Neural progenitor cell (in vitro differentiated cells): ENCODE results near the gene NCAM1. TPM values are rescaled to one million over a fixed set of nuclear protein-coding genes. Genes with fewer than 3 reads are reported as not detected.

Experiments used
- DNase-seq: peaks from one replicate; pipeline ENCODE4 v3.0.0-alpha.2; 2016; ENCODE audit warnings: low spot score
- H2AFZ ChIP-seq: fragments of 200-600 bp; sonication (generic); replicated peaks from 2 replicates; pipeline ENCODE4 v1.6.1; 2016; ENCODE audit warnings: antibody characterized with exemption
- H3F3A ChIP-seq: fragments of 200-600 bp; sonication (generic); 2 replicates; pipeline ENCODE4 v1.6.1; 2016; ENCODE audit warnings: antibody characterized with exemption, low read depth
- H3K27ac ChIP-seq: fragments of 200-600 bp; sonication (generic); 2 replicates; pipeline ENCODE4 v1.5.1; 2016; ENCODE audit warnings: mild to moderate bottlenecking
- H3K27me3 ChIP-seq: fragments of 200-600 bp; sonication (generic); 2 replicates; pipeline ENCODE4 v1.6.1; 2016; ENCODE audit warnings: mild to moderate bottlenecking, moderate library complexity
- H3K36me3 ChIP-seq: fragments of 200-600 bp; sonication (generic); 2 replicates; pipeline ENCODE4 v1.5.1; 2016
- H3K4me1 ChIP-seq: fragments of 200-600 bp; sonication (generic); 2 replicates; pipeline ENCODE4 v1.6.1; 2016; ENCODE audit warnings: mixed run types
- H3K4me2 ChIP-seq: fragments of 200-600 bp; sonication (generic); 2 replicates; pipeline ENCODE4 v1.6.1; 2016
- H3K4me3 ChIP-seq: fragments of 200-600 bp; sonication (generic); 2 replicates; pipeline ENCODE4 v1.5.1; 2016
- H3K79me2 ChIP-seq: fragments of 200-600 bp; sonication (generic); 2 replicates; pipeline ENCODE4 v1.6.1; 2016; ENCODE audit warnings: low read depth
- H3K9ac ChIP-seq: fragments of 200-600 bp; sonication (generic); 2 replicates; pipeline ENCODE4 v1.6.1; 2016
- H3K9me3 ChIP-seq: fragments of 200-600 bp; sonication (generic); 2 replicates; pipeline ENCODE4 v1.5.1; 2016; ENCODE audit warnings: low read depth
- H4K20me1 ChIP-seq: fragments of 200-600 bp; sonication (generic); 2 replicates; pipeline ENCODE4 v1.6.1; 2016; ENCODE audit warnings: low read depth
- H3K27ac Mint-ChIP-seq: 3 replicates; pipeline ENCODE4 v1.8.0; 2021; ENCODE audit warnings: mixed read lengths
- H3K27me3 Mint-ChIP-seq: 2 replicates; pipeline ENCODE4 v1.8.0; 2022; ENCODE audit warnings: low read depth, mild to moderate bottlenecking, inconsistent platforms, moderate library complexity, mixed read lengths; ENCODE audit not compliant: insufficient read depth
- H3K36me3 Mint-ChIP-seq: 3 replicates; pipeline ENCODE4 v1.8.0; 2021; ENCODE audit warnings: mixed read lengths
- H3K4me1 Mint-ChIP-seq: 3 replicates; pipeline ENCODE4 v1.8.0; 2021; ENCODE audit warnings: mixed read lengths
- H3K4me3 Mint-ChIP-seq: 3 replicates; pipeline ENCODE4 v1.8.0; 2021; ENCODE audit warnings: mild to moderate bottlenecking, moderate library complexity, mixed read lengths
- H3K9me3 Mint-ChIP-seq: 3 replicates; pipeline ENCODE4 v1.8.0; 2020; ENCODE audit warnings: mixed read lengths
- EZH2 ChIP-seq: fragments of 200-600 bp; sonication (generic); IDR thresholded peaks from 2 replicates; pipeline ENCODE4 v1.6.1; 2017; ENCODE audit warnings: antibody characterized with exemption, mild to moderate bottlenecking, moderate library complexity
- EZH2phosphoT487 ChIP-seq: fragments of 200-600 bp; sonication (generic); IDR thresholded peaks from 2 replicates; pipeline ENCODE4 v1.6.1; 2017; ENCODE audit warnings: antibody characterized with exemption
- total RNA-seq: library from RNA; depleted of rRNA; stranded (reverse); fragments of >200 nt; gene quantifications from 2 replicates; pipeline ENCODE4 v1.2.3, GENCODE V29; 2015; ENCODE audit warnings: low replicate concordance
- TF ChIP-seq, protein P1 (sequence below): fragments of 200-600 bp; sonication (generic); IDR thresholded peaks from 2 replicates; pipeline ENCODE4 v1.5.1; 2017; ENCODE audit warnings: antibody characterized with exemption, mild to moderate bottlenecking

The NCAM1 gene
- total RNA-seq, 1 donor from 2014 or later, result 17.5 TPM

GRCh38 chr11:113148652-113149051 is 187.4 kb downstream of the NCAM1 start:
- TF ChIP-seq, protein P1, sequence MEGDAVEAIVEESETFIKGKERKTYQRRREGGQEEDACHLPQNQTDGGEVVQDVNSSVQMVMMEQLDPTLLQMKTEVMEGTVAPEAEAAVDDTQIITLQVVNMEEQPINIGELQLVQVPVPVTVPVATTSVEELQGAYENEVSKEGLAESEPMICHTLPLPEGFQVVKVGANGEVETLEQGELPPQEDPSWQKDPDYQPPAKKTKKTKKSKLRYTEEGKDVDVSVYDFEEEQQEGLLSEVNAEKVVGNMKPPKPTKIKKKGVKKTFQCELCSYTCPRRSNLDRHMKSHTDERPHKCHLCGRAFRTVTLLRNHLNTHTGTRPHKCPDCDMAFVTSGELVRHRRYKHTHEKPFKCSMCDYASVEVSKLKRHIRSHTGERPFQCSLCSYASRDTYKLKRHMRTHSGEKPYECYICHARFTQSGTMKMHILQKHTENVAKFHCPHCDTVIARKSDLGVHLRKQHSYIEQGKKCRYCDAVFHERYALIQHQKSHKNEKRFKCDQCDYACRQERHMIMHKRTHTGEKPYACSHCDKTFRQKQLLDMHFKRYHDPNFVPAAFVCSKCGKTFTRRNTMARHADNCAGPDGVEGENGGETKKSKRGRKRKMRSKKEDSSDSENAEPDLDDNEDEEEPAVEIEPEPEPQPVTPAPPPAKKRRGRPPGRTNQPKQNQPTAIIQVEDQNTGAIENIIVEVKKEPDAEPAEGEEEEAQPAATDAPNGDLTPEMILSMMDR, result no peak
- no peak for TF ChIP-seq EZH2phosphoT487
- no peak for TF ChIP-seq EZH2
- Histone ChIP-seq H2AFZ (no peak overlapping the region), H3K27ac (no peak overlapping the region), H3K9me3 (no peaks in the 10 kb centered on the region), H3K4me2 (no peak overlapping the region), H3K79me2 (no peaks in the 10 kb centered on the region), H3K36me3 (no peaks in the 10 kb centered on the region), H3K4me3 (no peak overlapping the region), H4K20me1 (no peaks in the 10 kb centered on the region), H3F3A (peaks cover 17% of the 10 kb centered on the region), H3K9ac (no peak overlapping the region), H3K4me1 (peaks cover 29% of the 10 kb centered on the region), H3K27me3 (no peaks in the 10 kb centered on the region)
- H3K27ac Mint-ChIP-seq, result no peak overlapping the region
- H3K9me3 Mint-ChIP-seq, result no peaks in the 10 kb centered on the region
- no peaks in the 10 kb centered on the region for H3K36me3 Mint-ChIP-seq
- H3K27me3 Mint-ChIP-seq, result no peaks in the 10 kb centered on the region
- no peak overlapping the region for H3K4me3 Mint-ChIP-seq
- DNase-seq, result no peak
- peaks cover 15% of the 10 kb centered on the region for H3K4me1 Mint-ChIP-seq

DNA sequence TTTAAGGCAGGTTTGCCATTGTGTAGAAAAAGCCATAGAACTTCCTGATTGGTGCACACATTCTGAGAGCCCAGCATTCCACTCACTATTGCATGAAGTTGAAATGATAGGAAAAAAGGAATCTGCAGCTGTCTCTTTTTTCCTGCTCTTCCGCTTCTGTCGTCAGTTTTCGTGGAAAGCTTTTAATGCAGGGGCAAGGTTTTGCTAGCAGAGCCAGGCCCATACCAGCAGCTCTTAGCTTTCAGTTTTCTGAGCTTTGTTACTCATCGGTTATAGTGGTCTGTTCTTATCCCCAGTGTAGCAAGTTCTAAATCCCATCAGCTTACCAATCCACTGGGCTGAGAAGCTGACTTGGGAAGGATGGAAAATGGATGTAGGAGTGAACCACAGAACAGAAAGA is 190.3 kb downstream of the NCAM1 start:
- DNase-seq, result no peak
- H3K79me2 ChIP-seq, result no peaks in the 10 kb centered on the region
- no peaks in the 10 kb centered on the region for H3K27me3 ChIP-seq
- peaks cover 13% of the 10 kb centered on the region for H3K4me1 Mint-ChIP-seq
- H3K27ac Mint-ChIP-seq, result no peak overlapping the region
- H3K27me3 Mint-ChIP-seq, result no peaks in the 10 kb centered on the region
- peaks cover 25% of the 10 kb centered on the region for H3K4me1 ChIP-seq
- no peak overlapping the region for H2AFZ ChIP-seq
- no peak overlapping the region for H3K4me3 ChIP-seq
- TF ChIP-seq, protein P1, result no peak
- no peaks in the 10 kb centered on the region for H4K20me1 ChIP-seq
- H3K27ac ChIP-seq, result no peak overlapping the region
- no peaks in the 10 kb centered on the region for H3K36me3 ChIP-seq
- no peak overlapping the region for H3K4me2 ChIP-seq
- H3K9me3 Mint-ChIP-seq, result no peaks in the 10 kb centered on the region
- no peaks in the 10 kb centered on the region for H3K9me3 ChIP-seq
- H3K36me3 Mint-ChIP-seq, result no peaks in the 10 kb centered on the region
- H3K9ac ChIP-seq, result no peak overlapping the region
- no peak overlapping the region for H3K4me3 Mint-ChIP-seq
- H3F3A ChIP-seq, result peaks cover 13% of the 10 kb centered on the region

GRCh38 chr11:113152500-113152899 is 191.3 kb downstream of the NCAM1 start:
- no peaks in the 10 kb centered on the region for H3K27me3 ChIP-seq
- Mint-ChIP-seq H3K36me3 (no peaks in the 10 kb centered on the region), H3K9me3 (no peaks in the 10 kb centered on the region), H3K4me3 (no peak overlapping the region), H3K27ac (no peak overlapping the region), H3K27me3 (no peaks in the 10 kb centered on the region), H3K4me1 (peaks cover 6% of the 10 kb centered on the region)
- H3K4me1 ChIP-seq, result peaks cover 15% of the 10 kb centered on the region
- no peaks in the 10 kb centered on the region for H3K79me2 ChIP-seq
- no peak overlapping the region for H3K4me2 ChIP-seq
- H3K36me3 ChIP-seq, result no peaks in the 10 kb centered on the region
- no peak overlapping the region for H3K9ac ChIP-seq
- no peak overlapping the region for H3K27ac ChIP-seq
- TF ChIP-seq EZH2 (no peak), EZH2phosphoT487 (no peak)
- TF ChIP-seq, protein P1, result no peak
- H3K4me3 ChIP-seq, result no peak overlapping the region
- no peaks in the 10 kb centered on the region for H4K20me1 ChIP-seq
- no peak overlapping the region for H2AFZ ChIP-seq
- peaks cover 4% of the 10 kb centered on the region for H3F3A ChIP-seq
- no peak for DNase-seq
- no peaks in the 10 kb centered on the region for H3K9me3 ChIP-seq

GRCh38 chr11:113153847-113154246 is 192.6 kb downstream of the NCAM1 start:
- Histone ChIP-seq H3K27me3 (no peaks in the 10 kb centered on the region), H2AFZ (no peak overlapping the region), H3K4me3 (no peak overlapping the region), H3K27ac (no peak overlapping the region), H3K4me1 (peaks cover 4% of the 10 kb centered on the region), H3K79me2 (no peaks in the 10 kb centered on the region), H4K20me1 (no peaks in the 10 kb centered on the region), H3K9ac (no peak overlapping the region), H3K4me2 (no peak overlapping the region), H3K36me3 (no peaks in the 10 kb centered on the region), H3F3A (no peaks in the 10 kb centered on the region), H3K9me3 (no peaks in the 10 kb centered on the region)
- H3K27ac Mint-ChIP-seq, result no peak overlapping the region
- H3K36me3 Mint-ChIP-seq, result no peaks in the 10 kb centered on the region
- TF ChIP-seq EZH2 (no peak), EZH2phosphoT487 (no peak)
- TF ChIP-seq, protein P1, result no peak
- no peak for DNase-seq
- no peaks in the 10 kb centered on the region for H3K27me3 Mint-ChIP-seq
- H3K4me3 Mint-ChIP-seq, result no peak overlapping the region
- no peaks in the 10 kb centered on the region for H3K9me3 Mint-ChIP-seq
- H3K4me1 Mint-ChIP-seq, result peaks cover 3% of the 10 kb centered on the region
